GM21447 (cell line): Measurements from ENCODE around the gene UBAP1L.
"Not testable (repeated sequence)": the region's sequence is repeated elsewhere in the genome, so short reads cannot be mapped to it uniquely, and the experiment has no call there.

Source experiments
- ATAC-seq: cut with Tn5 transposase; IDR thresholded peaks from one replicate; pipeline ENCODE4 v1.9.1; 2021; ENCODE audit not compliant: unreplicated experiment

The UBAP1L gene

DNA sequence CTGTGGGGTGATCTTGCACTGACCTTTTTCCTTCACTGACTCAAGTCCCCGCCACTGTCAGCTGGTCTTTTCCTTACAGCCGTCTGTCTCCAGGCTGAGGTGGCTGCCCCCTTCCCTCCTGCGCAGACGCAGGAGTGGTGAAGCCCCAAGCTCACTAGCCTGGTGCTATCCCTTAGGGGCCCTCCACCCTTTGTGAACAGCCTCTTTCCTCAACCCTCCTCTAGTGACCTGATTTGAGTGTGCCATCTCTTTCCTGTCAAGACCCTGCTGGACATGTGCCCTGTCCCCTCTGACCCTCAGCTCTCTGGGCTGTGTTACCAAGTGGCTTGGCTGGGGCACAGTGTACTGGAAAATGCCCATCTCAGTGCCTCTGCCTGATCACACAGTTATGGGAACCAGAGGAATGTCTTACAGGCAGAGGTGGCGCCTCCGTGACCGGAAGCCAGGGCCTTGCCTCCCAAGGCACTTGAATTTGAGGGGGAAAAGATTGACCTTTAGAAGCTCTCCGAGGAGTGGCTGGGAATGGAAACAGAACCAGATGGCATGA lies 29.7 kb downstream of the UBAP1L start:
- no peak for ATAC-seq

DNA sequence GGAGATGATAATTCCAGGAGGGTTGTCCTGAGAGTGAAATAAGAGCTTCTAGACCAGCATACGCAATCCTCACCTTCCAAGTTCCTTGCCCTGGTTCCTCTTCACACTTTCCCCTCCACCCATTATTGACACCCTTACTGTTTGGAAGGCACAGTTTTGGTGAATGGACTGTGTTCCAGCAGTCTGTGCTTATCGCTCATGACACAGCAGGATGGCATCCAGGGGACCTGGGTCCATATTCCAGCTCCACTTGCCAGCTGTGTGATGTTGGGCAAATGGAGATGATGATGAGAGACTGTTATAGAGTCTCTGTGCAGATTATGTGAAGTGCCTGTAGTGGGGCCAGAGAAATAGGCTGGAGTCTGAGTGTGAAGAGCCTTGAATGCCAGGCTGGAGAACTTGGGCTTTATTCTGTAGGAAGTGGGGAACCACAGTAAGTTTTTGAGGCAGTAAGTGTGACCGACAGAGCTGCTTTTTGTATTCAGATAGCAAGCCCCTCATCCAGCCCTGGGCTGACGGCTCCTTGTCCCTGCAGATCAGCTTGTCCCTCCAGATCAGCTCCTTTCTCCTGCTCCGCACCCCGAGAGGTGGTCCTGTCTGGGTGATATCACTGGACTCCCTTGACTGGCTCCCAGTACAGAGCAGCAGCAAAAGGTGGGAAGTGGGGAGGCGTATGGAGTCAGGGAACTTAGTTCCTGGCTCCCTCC lies 30.3 kb downstream of the UBAP1L start:
- no peak for ATAC-seq

DNA sequence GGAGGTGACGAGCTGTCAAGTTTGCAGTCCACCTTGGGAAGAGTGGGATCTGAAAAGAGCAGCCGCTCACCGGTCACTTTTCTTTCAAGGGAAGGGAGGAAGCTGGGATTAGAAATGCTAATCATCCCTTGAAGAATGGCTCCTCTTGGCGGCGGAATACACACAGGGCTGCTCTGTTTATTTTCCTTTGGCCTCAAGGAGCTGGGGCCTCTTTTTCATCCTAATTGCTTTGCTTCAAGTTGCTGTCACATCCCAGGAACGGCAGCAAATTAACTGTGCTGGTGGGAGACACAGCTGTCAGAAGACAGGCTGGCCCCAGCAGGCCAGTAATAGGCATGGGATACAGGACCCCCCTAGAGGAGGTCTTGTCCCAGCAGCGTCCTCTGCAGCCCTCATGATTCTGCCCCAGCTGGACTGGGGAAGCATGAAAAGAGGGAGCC lies 31.7 kb downstream of the UBAP1L start:
- ATAC-seq: no peak

DNA sequence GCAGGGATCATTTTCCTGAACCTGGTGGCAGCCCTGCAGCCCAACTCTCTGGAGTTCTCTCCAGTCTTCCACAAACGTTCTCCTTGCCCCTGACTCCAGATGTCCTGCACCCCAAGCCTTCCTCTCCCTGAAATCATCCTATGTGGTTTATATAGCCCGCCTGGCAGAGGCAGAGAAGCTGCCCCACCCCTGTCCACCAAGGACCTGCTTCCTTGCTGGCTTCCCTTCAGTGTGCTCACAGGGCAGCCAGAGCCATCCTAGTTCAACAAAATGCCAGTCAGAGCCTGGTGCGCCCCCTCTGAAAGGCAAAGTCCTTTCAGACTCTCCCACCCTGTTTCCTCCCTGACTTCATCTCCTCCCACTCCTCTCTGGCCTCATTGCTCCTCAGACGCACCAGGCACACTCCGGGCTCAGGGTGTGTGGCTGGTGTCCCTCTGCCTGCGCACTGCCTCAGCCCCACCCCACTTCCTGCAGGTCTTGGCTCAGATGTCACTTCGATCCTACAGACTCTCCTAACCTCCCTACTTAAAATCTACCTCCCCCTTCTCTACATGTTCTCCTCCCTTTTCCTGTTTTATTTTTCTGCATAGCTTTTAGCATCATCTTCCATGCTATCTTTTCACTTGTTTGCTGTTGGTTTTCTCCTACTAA lies 32.6 kb downstream of the UBAP1L start:
- no peak for ATAC-seq

DNA sequence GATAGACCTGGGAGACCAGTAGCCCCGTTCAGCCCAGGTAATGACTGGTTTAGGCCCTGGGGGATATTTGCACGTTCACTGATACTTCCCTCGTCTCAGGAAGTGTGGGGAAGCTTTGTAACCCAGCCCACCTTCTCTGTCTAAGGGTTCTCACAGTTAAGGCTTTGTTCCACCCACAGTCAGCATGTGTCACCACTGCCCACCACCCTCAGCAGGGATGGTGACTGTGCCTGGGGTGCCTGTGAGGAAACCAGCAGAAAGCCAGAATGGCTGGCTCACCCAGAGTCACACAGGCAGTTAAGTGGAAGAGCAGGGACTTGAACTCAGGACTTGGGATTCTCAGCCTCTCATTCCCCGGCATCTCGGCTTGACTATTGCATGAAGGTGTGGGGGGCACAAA lies 33.2 kb downstream of the UBAP1L start:
- no peak for ATAC-seq

DNA sequence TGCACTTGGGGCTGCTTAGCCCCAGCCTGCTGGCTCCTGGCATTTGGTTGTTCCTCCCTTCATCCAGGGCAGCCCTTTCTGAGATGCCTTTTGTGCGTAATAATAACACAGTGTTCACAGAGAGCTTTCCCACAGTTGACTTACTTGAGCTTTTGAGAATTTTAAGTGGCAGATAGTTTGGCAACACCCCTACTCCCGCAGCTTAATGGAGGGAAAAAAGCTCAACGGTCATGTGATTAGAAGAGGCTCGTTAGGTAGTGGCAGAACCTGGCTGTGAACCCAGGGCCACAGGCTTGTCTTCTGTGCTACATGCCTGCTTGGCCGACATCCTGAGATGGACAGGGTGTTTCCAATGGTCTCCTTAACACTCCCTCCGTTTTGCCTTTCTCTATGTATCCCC lies 33.7 kb downstream of the UBAP1L start:
- ATAC-seq: no peak

DNA sequence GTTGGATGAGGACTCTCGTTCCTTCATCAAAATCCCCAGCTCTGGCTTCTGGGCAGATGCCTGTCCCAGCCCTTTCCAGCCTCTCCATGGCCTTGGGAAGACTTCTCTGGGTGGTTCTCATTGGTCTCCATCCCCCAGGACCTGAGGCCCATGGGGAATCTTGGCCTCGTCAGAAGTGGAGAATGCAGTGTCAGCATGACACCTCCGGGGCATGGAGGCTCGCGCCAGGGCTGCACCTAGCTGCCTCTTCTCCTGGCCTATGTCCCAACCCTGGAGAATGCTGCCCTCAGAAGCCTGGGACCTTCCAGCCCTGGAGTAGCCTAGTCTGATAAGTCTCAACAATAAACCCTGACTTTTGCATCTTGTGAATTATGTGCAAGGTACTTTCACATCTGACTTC lies 35.4 kb downstream of the UBAP1L start:
- ATAC-seq: no peak

DNA sequence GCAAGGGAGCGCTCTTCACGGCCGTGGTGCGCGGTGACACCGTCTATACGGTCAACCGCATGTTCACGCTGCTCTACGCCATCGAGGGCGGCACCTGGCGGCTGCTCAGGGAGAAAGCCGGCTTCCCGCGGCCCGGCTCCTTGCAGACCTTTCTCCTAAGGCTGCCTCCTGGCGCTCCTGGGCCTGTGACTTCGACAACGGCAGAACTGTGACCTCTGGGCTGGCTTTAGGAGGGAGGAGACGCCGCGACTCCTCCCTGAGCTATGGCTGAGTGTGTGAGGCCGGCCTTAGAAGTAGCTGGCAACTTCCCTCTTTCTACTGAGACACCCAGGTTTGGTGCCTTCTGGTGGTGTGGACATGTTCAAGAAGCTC lies 37.0 kb downstream of the UBAP1L start:
- ATAC-seq: no peak

DNA sequence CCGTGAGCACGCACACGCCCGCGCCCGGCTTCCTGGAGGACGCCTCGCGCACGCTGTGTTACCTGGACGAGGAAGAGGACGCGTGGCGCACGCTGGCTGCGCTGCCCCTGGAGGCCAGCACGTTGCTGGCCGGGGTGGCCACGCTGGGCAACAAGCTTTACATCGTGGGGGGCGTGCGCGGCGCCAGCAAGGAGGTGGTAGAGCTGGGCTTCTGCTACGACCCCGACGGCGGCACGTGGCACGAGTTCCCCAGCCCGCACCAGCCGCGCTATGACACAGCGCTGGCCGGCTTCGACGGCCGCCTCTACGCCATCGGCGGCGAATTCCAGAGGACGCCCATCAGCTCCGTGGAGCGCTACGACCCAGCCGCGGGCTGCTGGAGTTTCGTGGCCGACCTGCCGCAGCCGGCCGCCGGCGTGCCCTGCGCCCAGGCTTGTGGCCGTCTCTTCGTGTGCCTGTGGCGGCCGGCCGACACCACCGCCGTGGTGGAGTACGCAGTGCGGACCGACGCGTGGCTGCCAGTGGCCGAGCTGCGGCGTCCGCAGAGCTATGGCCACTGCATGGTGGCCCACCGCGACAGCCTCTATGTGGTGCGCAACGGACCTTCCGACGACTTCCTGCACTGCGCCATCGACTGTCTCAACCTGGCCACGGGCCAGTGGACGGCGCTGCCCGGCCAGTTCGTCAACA lies 37.6 kb downstream of the UBAP1L start:
- ATAC-seq: no peak

DNA sequence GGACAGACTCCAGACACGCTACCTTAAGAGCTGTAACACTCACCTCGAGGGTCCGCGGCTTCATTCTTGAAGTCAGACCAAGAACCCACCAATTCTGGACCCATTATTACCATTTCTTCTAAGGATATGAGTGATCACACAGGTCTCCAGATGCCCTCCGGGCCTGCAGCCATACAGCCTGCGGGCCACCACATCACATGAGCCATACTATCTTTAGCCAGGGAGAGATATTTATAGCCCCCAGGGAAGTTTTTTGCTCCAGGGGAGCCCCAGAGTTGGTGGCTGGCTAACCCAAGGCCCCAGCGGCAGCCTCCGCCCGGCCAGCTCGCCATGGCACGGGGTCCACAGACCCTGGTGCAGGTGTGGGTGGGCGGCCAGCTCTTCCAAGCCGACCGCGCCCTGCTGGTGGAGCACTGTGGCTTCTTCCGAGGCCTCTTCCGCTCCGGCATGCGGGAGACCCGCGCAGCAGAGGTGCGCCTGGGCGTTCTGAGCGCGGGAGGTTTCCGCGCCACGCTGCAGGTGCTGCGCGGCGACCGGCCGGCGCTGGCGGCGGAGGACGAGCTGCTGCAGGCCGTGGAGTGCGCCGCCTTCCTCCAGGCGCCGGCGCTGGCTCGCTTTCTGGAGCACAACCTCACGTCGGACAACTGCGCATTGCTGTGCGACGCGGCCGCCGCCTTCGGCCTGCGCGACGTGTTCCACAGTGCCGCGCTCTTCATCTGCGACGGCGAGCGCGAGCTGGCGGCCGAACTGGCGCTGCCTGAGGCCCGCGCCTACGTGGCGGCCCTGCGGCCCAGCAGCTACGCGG lies 38.3 kb downstream of the UBAP1L start, which contains the start of gene KBTBD13:
TSS of gene KBTBD13 (plus strand) at position 261 of the 805 bp plus-strand sequence. CDS start at position 331, 70 bp downstream.
- ATAC-seq: no peak

DNA sequence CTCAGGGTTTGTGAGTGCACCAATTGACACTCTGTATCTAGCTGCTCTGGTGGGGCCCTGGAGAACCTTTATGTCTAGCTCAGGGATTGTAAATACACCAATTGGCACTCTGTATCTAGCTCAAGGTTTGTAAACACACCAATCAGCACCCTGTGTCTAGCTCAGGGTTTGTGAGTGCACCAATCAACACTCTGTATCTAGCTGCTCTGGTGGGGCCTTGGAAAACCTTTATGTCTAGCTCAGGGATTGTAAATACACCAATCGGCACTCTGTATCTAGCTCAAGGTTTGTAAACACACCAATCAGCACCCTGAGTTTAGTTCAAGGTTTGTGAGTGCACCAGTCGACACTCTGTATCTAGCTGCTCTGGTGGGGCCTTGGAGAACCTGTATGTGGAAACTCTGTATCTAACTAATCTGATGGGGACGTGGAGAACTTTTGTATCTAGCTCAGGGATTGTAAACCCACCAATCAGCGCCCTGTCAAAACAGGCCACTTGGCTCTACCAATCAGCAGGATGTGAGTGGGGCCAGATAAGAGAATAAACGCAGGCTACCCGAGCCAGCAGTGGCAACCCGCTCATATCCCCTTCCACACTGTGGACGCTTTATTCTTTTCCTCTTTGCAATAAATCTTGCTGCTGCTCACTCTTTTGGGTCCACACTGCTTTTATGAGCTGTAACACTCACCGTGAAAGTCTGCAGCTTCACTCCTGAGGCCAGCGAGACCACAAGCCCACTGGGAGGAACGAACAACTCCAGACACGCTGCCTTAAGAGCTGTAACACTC lies 39.2 kb downstream of the UBAP1L start:
- not testable (repeated sequence) for ATAC-seq

DNA sequence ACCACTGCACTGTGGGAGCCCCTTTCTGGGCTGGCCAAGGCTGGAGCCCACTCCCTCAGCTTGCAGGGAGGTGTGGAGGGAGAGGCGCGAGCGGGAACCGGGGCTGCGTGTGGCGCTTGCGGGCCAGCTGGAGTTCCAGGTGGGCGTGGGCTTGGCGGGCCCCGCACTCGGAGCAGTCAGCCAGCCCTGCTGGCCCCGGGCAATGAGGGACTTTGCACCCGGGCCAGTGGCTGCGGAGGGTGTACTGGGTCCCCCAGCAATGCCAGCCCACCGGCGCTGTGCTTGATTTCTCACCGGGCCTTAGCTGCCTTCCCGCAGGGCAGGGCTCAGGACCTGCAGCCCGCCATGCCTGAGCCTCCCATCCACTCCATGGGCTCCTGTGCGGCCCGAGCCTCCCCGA lies 40.1 kb downstream of the UBAP1L start:
- not testable (repeated sequence) for ATAC-seq

DNA sequence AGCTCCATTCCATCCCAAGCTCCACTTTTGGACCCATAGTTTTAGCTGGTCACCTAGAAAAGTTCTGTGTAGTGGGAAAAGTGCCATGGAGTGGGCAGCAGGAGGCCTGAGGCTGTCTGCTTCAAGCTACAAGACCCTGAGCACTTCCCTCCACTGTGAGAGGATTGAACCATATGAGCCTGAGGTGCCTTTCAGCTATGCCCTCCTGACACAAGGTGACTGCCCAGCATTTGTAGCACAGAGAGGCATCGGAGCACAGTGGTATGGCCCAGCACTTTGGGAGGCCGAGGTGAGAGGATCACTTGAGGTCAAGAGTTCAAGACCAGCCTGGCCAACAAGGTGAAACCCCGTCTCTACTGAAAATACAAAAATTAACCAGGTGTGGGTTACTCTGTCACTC lies 42.4 kb downstream of the UBAP1L start:
- no peak for ATAC-seq

DNA sequence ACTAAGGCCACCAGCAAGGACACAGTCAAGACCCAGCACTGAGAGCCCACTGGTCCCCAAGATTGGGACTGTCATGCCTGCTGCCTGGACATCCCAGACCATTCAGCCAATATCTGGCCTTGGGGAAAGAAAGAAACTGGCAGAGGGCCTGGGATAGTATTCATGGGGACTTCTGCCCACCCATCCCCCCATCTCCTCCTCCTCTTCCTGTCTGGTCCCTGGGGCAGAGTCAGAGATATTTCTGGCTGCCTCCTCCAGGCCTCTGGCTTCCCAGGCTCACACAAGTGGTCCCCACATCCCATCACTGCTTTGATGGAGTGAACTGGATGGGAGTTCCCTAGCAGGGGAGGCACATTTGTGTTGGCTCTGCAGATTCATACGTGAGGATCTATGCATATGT lies 43.0 kb downstream of the UBAP1L start:
- no peak for ATAC-seq

DNA sequence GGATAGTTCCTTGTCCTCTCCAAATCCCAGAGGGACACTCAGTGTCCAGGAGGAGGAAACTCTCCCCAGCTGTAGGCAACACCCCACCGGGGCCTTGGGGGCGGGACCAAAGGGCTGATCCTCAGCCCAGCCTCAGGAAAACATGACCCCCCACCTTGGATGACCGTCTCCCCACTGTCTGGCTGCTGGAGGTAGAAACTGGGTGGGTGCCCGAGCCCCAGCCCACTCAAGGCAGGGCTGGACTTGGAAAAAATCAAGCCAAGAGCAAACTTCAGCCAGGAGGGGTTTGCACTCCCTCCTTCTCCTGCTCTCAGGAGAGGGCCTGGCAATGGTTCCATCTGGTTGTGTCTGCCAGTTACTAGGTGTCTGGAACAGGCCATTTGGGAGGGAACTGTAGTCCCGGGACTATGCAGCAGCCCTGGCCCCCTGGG lies 43.6 kb downstream of the UBAP1L start:
- ATAC-seq: no peak

DNA sequence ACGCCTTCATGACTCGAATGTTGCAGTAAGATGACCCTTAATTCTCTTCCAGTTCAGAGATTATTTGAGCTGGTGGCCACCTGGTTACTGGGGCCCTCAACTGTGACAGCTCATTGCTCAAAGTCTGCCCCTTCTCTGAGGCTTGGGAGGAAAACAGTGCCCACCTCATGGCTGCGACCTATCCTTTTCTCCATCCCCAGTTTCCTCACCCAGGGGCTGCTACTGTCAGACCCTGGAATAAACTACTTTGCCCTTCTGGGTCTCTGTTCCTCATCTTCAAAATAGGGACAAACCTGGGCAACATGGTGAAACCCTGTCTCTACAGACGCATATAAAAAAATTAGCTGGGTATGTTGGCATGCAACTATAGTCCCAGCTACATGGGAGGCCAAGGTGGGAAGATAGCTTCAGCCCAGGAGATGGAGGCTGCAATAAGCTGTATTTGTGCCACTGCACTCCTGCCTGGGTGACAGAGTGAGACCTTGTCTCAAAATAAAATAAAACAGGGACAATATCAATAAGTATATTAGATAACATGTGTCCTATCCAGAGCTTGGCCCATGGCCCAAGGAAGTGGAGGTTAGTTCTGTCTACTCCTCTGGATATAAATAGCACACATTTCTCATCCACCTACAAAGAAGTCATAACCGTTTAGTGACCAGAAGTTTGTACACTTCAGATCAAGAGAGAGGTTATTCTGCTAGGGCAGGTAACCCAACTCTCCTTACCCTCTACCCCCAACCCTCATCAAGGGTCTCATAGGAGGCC lies 45.0 kb downstream of the UBAP1L start:
- ATAC-seq: no peak

DNA sequence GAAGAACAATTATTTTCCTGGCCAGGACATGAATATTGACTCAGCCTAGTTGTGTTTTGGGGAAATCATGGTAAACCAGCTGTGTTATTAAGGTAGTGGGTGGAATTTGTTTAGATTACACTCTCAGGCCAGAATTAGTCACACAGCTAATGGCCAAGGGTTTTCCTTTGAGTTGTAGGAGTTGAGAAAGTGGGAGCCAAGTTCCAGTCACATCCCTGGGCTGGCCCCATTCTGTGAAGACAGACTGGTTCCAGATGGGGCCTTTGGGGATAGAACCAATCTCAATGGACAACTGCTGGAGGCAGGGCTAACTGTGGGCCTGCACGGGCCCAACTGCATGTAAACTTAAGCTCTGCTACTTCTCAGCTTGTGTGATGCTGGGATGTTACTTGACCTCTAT lies 45.8 kb downstream of the UBAP1L start:
- ATAC-seq: no peak

DNA sequence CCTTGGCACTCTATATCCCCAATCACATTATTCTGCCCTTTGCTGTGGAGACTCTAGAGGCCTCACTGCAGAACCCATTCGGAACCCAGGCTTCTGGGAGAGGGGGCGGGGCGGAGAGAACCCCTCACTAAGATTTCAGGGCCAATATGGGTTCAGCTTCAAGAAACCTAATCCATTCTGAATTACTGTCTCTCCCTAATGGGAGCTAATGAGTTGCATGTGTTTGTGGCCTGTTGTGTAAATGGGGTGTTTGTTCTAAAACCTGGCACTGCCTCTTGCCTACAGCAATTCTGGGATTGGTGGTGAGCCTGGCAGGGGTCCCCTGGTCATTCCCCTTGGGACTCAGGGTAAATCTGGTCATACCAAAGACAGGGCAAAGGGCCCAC lies 46.6 kb downstream of the UBAP1L start:
- no peak for ATAC-seq

DNA sequence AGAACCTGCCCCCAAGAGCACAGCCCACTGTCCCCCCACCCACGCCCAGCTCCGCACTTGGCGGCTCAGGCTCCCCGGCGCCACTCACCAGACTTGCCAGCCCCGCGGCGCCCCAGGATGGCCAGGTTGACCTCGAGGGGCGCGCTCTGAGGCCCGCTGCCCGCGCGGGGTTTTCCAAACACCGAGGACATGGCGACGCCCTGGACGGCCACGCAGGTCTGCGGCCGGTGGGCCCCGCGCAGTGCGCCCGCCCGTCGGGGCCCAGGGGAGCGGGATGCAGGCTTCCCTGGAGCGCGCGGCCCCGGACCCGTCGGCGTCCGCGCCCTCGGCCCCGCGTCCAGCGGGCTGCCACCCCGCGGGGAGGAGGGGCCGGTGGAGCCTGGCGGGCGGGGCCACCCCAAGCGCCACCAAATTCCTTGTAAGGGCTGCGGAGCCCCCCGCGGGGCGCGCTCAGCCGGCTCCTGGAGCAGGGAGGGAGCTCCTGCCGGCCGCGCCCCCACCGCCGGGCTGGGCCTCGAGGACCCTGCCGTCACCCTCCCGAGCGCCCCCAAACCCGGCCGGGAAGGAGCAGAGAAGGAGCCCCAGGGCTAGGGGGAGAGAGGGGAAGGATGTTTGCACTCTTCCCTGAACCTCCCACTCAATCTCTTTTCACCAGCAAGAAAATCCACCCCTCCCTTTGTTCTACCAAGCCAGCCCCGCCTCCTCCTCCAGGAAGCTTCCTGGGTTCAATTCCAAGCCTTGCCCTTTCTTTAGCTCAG lies 47.2 kb downstream of the UBAP1L start, which contains the start of gene RASL12:
TSS of gene RASL12 (minus strand) at position 347 of the 758 bp plus-strand sequence. CDS start at position 191, 156 bp downstream.
- ATAC-seq: no peak
